Erythroblast (primary cell): Measurements from ENCODE around the gene CDKAL1.

Experiments
- GATA1 ChIP-seq: IDR thresholded peaks from 2 replicates; pipeline ENCODE4 v1.6.1; 2011; ENCODE audit warnings: low read depth, mild to moderate bottlenecking, control low read depth, low read length, moderate library complexity
- POLR2A ChIP-seq: IDR thresholded peaks from 2 replicates; pipeline ENCODE4 v1.6.1; 2011; ENCODE audit warnings: mild to moderate bottlenecking, low read length

GRCh38 chr6:20827798-20828197, 293.5 kb downstream of the CDKAL1 start:
- TF ChIP-seq POLR2A (no peak), GATA1 (no peak)
